ENCODE data around the gene CDH5.

- TF ChIP-seq CTCF (conservative IDR thresholded peaks at IDR 0.05; ENCODE audit: low read depth, low read length) (no peak), EZH2 (IDR thresholded peaks at IDR 0.05; ENCODE audit: borderline replicate concordance, low read depth, low read length, poor library complexity, severe bottlenecking) (no peak)
Measured at GRCh38 chr16:66383551-66383950, 17.1 kb downstream of the CDH5 start.

Data from A673 (cell line).